NCI-H2029 treated with DMSO at 0.1 percent for 48 hours (cell line): ENCODE results near the gene CXXC1.
"Not testable (repeated sequence)": the region's sequence is repeated elsewhere in the genome, so short reads cannot be mapped to it uniquely, and the experiment has no call there.

Experiments used
- DNase-seq: peaks from one replicate; lab custom pipeline; 2025; lab: John Stamatoyannopoulos, UW

CXXC1 gene

GRCh38 chr18:50287441-50288347 lies at the start of gene CXXC1:
TSS of gene CXXC1 (minus strand) at chr18:50287692. CDS start at chr18:50287589, 103 bp downstream.
- DNase-seq = peak; percentile 94

- no peak for DNase-seq
Measured at GRCh38 chr18:50334546-50335152, 47.2 kb upstream of the CXXC1 start.

DNA sequence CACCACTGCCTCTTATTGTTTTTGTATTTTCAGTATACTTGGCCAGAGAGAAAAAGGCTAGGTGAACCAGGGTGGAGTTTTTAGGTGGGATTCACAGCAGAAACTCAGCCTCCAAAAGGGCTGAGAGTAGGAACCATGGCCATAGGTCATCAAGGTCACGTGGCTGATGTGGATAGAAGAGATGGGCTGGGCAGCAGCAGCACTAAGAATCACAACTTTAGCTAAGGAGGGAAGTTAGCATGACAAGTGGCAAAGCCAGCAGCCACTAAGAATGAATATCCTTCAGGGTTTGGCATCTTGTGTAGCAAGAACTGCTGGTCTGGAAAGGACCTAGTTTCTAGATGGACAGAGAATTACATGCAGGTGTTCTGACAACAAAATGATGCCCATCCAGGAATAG lies 44.2 kb upstream of the CXXC1 start:
- DNase-seq = no peak

DNA sequence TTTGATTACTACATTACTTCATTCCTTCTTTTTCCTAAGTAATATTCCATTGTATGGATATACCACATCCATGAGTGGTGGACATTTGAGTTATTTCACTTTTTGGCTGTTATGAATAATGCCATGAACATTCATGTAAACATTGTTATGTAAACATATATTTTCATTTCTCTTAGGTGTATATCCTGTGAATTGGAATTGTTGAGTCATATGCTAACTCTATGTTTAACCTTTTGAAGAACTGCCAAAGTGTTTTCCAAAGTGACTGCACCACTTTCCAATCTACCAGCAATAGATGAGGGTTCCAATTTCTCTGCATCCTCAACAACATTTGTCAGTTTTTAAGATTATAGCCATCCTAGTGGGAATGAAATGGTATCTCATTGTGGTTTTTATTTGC lies 42.7 kb upstream of the CXXC1 start:
- DNase-seq = no peak

DNA sequence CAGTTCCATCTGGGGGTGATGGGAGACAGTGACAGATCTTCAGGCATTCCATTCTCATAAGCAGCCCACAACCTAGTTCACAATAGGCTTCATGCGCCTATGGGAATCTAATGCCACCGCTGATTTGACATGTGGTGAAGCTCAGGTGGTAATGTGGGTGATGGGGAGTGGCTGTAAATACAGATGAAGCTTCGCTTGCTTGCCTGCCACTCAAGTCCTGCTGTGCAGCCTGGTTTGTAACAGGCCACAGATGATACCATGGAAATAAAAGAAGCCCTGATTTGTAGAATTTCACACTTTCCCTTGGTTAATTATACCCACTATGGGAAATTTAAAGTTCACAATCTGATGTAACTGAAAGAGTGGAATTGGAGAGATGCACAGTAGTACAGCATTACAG lies 40.5 kb upstream of the CXXC1 start:
- DNase-seq = no peak

- DNase-seq = no peak
Measured at GRCh38 chr18:50320719-50321118, 33.2 kb upstream of the CXXC1 start.

GRCh38 chr18:50315100-50315871 lies 27.8 kb upstream of the CXXC1 start:
- DNase-seq = no peak

- no peak for DNase-seq
Measured at GRCh38 chr18:50313873-50314460, 26.5 kb upstream of the CXXC1 start.

- no peak for DNase-seq
Measured at GRCh38 chr18:50313031-50313607, 25.6 kb upstream of the CXXC1 start.

DNA sequence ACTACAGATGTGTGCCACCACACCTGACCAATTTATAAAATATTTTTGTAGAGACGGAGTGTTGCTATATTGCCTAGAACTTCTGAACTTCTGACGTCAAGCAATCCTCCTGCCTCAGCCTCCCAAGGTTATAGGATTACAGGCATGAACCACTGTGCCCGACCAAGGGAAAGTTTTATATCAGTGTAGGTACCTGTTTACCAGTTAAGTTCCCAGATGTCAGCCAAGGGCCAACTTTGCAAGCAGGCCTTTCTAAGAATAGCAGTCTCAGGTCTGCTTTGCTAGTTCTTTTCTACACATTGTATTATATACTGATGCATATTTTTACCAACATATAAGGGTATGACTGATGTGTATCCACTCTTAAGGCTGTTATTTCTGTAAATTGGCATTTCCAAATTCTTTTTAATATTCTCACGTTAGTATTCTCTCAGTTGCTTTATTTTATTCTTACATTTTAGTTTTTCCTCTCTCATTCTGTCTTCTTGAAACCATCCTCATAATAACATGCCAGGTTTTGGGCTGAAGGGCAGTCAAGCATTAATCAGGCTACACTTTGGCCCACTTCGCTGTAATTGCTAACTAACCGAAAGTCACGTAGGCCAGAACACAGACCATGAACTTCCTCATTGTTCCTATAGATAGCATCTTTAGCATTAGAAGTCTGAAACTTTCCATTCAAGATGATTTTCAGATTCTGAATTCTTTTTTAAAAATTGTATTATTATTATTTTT lies 25.0 kb upstream of the CXXC1 start:
- DNase-seq = no peak

DNA sequence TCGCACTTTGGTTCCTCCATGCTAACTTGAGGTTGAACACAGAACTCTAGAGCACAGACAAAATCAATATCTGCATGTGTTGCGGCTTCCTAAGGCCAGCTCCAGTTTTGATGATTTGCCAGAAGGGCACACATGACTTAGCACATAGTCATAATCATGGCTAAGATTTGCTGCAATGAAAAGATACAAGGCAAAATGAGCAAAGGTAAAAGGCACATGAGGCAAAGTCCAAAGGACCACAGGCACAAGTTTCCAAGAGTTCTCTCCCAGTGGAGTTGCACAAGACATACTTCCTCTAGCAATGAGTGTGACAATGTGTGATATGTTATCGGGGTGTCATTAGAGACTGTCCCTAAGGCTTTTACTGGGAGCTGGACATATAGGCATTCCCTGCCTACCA lies 24.2 kb upstream of the CXXC1 start:
- no peak for DNase-seq

- no peak for DNase-seq
Measured at GRCh38 chr18:50310080-50310479, 22.6 kb upstream of the CXXC1 start.

- DNase-seq = not testable (repeated sequence)
Measured at GRCh38 chr18:50308851-50309250, 21.4 kb upstream of the CXXC1 start.

- peak; percentile 79 for DNase-seq
Measured at GRCh38 chr18:50307738-50308470, 20.4 kb upstream of the CXXC1 start.

DNA sequence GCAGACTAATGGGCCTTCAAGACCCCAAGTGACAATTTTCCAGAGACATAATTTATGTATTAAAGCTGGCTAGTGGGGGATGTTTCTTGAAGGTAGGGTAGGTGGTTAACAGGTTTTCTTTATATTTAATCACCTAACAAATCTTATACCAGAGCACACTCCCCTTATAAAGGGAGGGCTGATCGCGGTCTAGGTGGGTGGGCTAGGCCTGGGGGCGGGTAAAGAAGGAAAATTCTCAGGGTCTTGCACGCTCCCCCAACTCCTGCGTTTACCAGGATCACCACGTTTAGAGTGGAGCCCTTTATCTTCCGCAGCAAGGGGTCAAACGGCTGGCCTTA lies 19.9 kb upstream of the CXXC1 start:
- DNase-seq = no peak

- no peak for DNase-seq
Measured at GRCh38 chr18:50306944-50307343, 19.5 kb upstream of the CXXC1 start.

DNA sequence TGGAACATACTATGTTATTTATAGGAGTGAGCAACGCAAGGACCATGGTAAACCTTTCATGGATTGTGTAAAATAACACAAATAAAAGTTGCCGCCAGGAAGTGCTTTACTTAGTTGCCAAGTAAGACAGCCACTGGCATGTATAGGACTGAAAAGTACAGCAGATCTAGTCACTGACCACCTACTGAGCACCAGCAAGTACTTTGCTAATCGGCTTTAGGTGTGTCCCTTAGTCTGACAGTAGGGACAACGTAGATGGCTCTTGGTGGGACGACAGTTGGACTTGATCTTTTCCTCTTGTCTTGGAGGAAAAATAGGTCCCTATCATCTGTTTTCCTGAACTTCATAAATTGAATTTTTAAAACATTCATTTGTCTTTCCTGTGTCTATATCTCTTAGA lies 13.6 kb upstream of the CXXC1 start:
- DNase-seq = no peak

- no peak for DNase-seq
Measured at GRCh38 chr18:50299626-50300388, 12.3 kb upstream of the CXXC1 start.

DNA sequence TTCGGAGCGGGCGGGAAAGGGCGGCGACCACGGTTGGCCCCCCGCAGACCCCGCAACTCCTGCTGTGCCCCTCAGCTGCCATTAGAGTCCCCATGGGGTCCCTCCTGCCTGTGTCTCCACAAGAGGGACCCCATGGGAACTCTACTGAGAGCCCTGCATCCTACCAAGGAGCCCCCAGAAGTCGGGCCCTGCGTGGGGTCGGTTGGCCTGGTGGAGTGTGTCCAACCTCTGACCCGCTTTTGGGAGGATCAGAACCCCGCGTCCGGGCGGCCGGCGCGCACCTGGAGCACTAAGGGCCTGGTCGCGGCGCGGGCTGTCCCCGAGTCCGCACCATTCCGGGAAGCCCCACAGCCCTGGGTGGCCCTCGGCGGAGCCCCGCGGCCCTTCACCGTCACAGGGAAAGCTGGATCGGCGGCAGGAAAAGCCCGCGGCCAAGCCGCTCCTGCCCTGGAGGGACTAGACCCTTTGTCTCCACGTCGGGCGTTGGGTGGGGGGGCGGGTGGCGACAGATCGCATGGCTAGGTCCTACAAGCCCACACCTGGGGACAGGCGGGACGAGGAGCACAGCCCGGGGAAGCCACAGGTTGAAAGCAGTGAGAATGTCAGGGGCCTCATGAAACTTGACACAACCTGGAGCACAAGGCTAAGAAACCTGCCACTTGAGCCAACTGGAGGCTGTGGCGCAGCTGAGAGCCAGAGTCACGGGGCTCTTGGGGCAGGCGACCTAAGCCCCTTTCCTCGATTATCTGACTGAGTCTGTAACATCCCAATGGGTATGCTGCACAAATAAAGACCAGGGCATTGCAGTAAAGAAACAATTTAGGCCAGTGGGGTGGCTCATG lies 11.2 kb upstream of the CXXC1 start:
- no peak for DNase-seq
